A549 treated with GW870086 at 1 μM for 4 hours (cell line): ENCODE results near the gene REXO5. TPM values are rescaled to one million over a fixed set of nuclear protein-coding genes. Genes with fewer than 3 reads are reported as not detected.

Experiments used
- total RNA-seq: library from RNA; stranded (reverse); fragments of 200-300 nt; extraction: Qiagen RNA extraction; gene quantifications from 5 replicates; pipeline ENCODE4 v1.2.3, GENCODE V29; 2022; ENCODE audit warnings: low read depth

Gene REXO5, protein sequence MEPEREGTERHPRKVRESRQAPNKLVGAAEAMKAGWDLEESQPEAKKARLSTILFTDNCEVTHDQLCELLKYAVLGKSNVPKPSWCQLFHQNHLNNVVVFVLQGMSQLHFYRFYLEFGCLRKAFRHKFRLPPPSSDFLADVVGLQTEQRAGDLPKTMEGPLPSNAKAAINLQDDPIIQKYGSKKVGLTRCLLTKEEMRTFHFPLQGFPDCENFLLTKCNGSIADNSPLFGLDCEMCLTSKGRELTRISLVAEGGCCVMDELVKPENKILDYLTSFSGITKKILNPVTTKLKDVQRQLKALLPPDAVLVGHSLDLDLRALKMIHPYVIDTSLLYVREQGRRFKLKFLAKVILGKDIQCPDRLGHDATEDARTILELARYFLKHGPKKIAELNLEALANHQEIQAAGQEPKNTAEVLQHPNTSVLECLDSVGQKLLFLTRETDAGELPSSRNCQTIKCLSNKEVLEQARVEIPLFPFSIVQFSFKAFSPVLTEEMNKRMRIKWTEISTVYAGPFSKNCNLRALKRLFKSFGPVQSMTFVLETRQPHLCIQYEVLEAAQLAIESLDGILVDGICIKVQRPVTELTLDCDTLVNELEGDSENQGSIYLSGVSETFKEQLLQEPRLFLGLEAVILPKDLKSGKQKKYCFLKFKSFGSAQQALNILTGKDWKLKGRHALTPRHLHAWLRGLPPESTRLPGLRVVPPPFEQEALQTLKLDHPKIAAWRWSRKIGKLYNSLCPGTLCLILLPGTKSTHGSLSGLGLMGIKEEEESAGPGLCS
- total RNA-seq: 3.8 to 5.4 TPM (median 4.5 TPM) in 5 replicates

GRCh38 chr16:20806168-20807050, at the start of gene REXO5, which contains the start of gene ERI2:
TSS of gene REXO5 (plus strand) at chr16:20806527. CDS start at chr16:20806954, 427 bp downstream.
TSS of gene ERI2 (minus strand) at chr16:20806472. CDS start at chr16:20806430, 42 bp downstream.

GRCh38 chr16:20763461-20764232, 42.7 kb upstream of the REXO5 start, which contains the start of gene ACSM3:
TSS of gene ACSM3 (plus strand) at chr16:20764014. CDS start at chr16:20770035, 6,021 bp downstream.

Other genes with a start within 250 kb of the REXO5 start
- not detected in 5 replicates for gene ACSM2B, start 230.2 kb upstream of the REXO5 start, total RNA-seq
- gene ACSM1, start 108.8 kb upstream of the REXO5 start, total RNA-seq: not detected in 5 replicates
- gene THUMPD1, start 64.7 kb upstream of the REXO5 start, total RNA-seq: 20.3 to 28.0 TPM (median 23.2 TPM) in 5 replicates
- gene ACSM3, start 42.5 kb upstream of the REXO5 start, total RNA-seq: 3.1 to 4.5 TPM (median 3.5 TPM) in 5 replicates
- 7.3 to 15.4 TPM (median 14.4 TPM) in 5 replicates for gene ERI2, start 55 bp upstream of the REXO5 start, total RNA-seq
- gene DCUN1D3, start 93.8 kb downstream of the REXO5 start, total RNA-seq: 7.0 to 8.1 TPM (median 7.6 TPM) in 5 replicates
- gene LYRM1, start 94.2 kb downstream of the REXO5 start, total RNA-seq: 31.8 to 39.5 TPM (median 34.9 TPM) in 5 replicates